OCI-LY1 (cell line): ENCODE data around the gene ASTN1.

Experiments used
- H2AFZ ChIP-seq: fragments of 200-600 bp; sonication (generic), shearing (Covaris generic); 2 replicates; pipeline ENCODE4 v1.6.0; 2014; ENCODE audit warnings: antibody characterized with exemption, mild to moderate bottlenecking, low read length
- H3F3A ChIP-seq: fragments of 200-600 bp; sonication (generic), shearing (Covaris generic); 2 replicates; pipeline ENCODE4 v1.6.0; 2014; ENCODE audit warnings: mild to moderate bottlenecking, antibody characterized with exemption, low read length, moderate library complexity; ENCODE audit not compliant: insufficient read depth
- H3K27ac ChIP-seq: fragments of 200-600 bp; sonication (generic); 2 replicates; pipeline ENCODE4 v1.5.1; 2014; ENCODE audit warnings: low read length, mixed run types, mild to moderate bottlenecking, low read depth; ENCODE audit not compliant: poor library complexity, severe bottlenecking
- H3K27me3 ChIP-seq: fragments of 200-600 bp; sonication (generic); 2 replicates; pipeline ENCODE4 v1.6.0; 2014; ENCODE audit warnings: antibody characterized with exemption, mild to moderate bottlenecking, low read length, moderate library complexity; ENCODE audit not compliant: insufficient read depth
- H3K36me3 ChIP-seq: fragments of 200-600 bp; sonication (generic); 2 replicates; pipeline ENCODE4 v1.6.1; 2014; ENCODE audit warnings: mild to moderate bottlenecking, antibody characterized with exemption, low read length, moderate library complexity, mixed read lengths; ENCODE audit not compliant: insufficient read depth
- H3K4me1 ChIP-seq: fragments of 200-600 bp; sonication (generic); 2 replicates; pipeline ENCODE4 v1.5.1; 2014; ENCODE audit warnings: mild to moderate bottlenecking, low read length, moderate library complexity; ENCODE audit not compliant: insufficient read depth, severe bottlenecking
- H3K4me2 ChIP-seq: fragments of 200-600 bp; sonication (generic), shearing (Covaris generic); 2 replicates; pipeline ENCODE4 v1.6.1; 2014; ENCODE audit warnings: low read length
- H3K4me3 ChIP-seq: fragments of 200-600 bp; sonication (generic); 2 replicates; pipeline ENCODE4 v1.5.1; 2014; ENCODE audit warnings: low read length, low read depth, mild to moderate bottlenecking, mixed read lengths; ENCODE audit not compliant: poor library complexity, severe bottlenecking
- H3K79me2 ChIP-seq: fragments of 200-600 bp; shearing (Covaris generic); 2 replicates; pipeline ENCODE4 v1.6.1; 2016; ENCODE audit warnings: mixed run types, low read length, mixed read lengths; ENCODE audit not compliant: insufficient read depth
- H3K9ac ChIP-seq: fragments of 200-600 bp; sonication (generic), shearing (Covaris generic); 2 replicates; pipeline ENCODE4 v1.6.1; 2014; ENCODE audit warnings: mild to moderate bottlenecking, low read length, mixed read lengths
- H3K9me2 ChIP-seq: fragments of 200-600 bp; sonication (generic), shearing (Covaris generic); 2 replicates; pipeline ENCODE4 v1.6.1; 2014; ENCODE audit warnings: low read depth, mild to moderate bottlenecking, low read length, mixed read lengths
- H3K9me3 ChIP-seq: fragments of 200-600 bp; shearing (Covaris generic); 2 replicates; pipeline ENCODE4 v1.6.1; 2014; ENCODE audit warnings: low read length, mixed read lengths
- H4K20me1 ChIP-seq: fragments of 200-600 bp; sonication (generic), shearing (Covaris generic); 2 replicates; pipeline ENCODE4 v1.6.0; 2016; ENCODE audit warnings: mild to moderate bottlenecking, low read length; ENCODE audit not compliant: insufficient read depth
- EZH2 ChIP-seq: fragments of 200-600 bp; sonication (generic), shearing (Covaris generic); IDR thresholded peaks from 2 replicates; pipeline ENCODE4 v1.8.0; 2017; ENCODE audit warnings: borderline replicate concordance, mixed run types, mild to moderate bottlenecking, antibody characterized with exemption, low read length, moderate library complexity, mixed read lengths
- TF ChIP-seq, protein P1 (sequence below): fragments of 200-600 bp; sonication (generic), shearing (Covaris generic); IDR thresholded peaks from 2 replicates; pipeline ENCODE4 v1.5.1; 2017; ENCODE audit warnings: mild to moderate bottlenecking, antibody characterized with exemption, low read length, moderate library complexity, mixed read lengths

ASTN1 gene

DNA sequence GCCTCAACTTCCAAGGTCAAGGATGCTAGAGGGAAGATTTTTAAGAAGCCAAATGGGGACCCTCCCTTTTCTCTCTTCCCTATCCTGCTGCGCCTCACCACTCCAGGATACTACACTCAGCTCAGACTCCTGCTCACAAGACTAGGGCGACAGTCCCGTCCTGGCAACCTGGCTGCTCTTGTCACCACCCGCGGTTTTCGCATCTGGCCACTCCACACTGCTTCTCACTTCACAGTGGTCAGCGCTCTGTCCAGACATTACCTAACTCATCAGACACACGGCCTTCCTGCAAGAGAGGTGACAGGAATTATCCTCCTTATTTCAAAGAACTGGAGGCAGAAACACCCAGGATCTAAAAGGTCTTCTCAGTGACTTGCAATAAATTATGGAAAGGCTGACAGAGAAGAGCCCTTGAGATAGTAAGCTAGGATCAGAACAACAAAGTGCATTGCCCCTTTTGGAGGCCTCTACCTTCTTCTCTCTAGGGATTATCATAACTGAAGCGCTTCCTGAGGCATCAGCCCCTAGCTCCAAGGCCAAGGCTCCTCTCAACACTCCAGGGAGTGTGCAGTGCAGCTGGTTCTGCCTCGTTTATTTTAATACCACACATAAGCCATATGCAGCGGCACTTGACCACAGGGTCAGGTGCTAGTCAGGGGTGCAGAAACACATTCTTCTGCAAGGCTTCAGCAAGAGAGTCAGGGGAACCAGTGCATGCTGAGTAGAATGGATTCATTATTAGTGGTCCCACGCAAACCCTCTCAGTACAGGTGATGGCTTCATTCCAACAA lies 41.9 kb downstream of the ASTN1 start:
- no peaks in the 10 kb centered on the region for H3K79me2 ChIP-seq
- no peaks in the 10 kb centered on the region for H4K20me1 ChIP-seq
- H3K9me3 ChIP-seq, result no peaks in the 10 kb centered on the region
- no peak overlapping the region for H3K27ac ChIP-seq
- H3K9ac ChIP-seq, result no peak overlapping the region
- H3F3A ChIP-seq, result no peaks in the 10 kb centered on the region
- no peak overlapping the region for H2AFZ ChIP-seq
- H3K4me3 ChIP-seq, result no peak overlapping the region
- TF ChIP-seq, protein P1, sequence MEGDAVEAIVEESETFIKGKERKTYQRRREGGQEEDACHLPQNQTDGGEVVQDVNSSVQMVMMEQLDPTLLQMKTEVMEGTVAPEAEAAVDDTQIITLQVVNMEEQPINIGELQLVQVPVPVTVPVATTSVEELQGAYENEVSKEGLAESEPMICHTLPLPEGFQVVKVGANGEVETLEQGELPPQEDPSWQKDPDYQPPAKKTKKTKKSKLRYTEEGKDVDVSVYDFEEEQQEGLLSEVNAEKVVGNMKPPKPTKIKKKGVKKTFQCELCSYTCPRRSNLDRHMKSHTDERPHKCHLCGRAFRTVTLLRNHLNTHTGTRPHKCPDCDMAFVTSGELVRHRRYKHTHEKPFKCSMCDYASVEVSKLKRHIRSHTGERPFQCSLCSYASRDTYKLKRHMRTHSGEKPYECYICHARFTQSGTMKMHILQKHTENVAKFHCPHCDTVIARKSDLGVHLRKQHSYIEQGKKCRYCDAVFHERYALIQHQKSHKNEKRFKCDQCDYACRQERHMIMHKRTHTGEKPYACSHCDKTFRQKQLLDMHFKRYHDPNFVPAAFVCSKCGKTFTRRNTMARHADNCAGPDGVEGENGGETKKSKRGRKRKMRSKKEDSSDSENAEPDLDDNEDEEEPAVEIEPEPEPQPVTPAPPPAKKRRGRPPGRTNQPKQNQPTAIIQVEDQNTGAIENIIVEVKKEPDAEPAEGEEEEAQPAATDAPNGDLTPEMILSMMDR, result no peak
- TF ChIP-seq EZH2, result no peak
- H3K9me2 ChIP-seq, result no peaks in the 10 kb centered on the region
- H3K27me3 ChIP-seq, result no peaks in the 10 kb centered on the region
- no peaks in the 10 kb centered on the region for H3K36me3 ChIP-seq
- no peaks in the 10 kb centered on the region for H3K4me1 ChIP-seq
- H3K4me2 ChIP-seq, result no peak overlapping the region

DNA sequence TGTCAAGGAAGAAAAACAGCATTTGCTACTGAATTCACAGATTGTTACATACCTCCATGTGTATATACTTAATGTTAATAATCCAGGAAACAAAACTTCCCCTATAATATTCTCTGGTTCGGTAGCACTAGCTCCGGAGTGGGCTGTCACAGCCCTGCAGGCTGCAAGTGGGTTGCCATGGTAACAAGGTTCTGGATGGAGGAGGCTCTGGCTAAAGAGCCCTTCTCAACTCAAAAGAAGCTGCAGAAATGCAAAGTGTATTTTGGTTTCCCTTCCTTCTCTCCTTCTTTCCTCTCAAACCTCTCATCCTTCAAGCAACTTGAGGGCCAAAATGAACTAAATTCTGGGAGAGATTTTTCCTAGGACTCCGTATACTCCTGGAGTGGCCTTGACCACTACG lies 45.2 kb downstream of the ASTN1 start:
- H3K36me3 ChIP-seq, result no peaks in the 10 kb centered on the region
- H3K27me3 ChIP-seq, result no peaks in the 10 kb centered on the region
- no peaks in the 10 kb centered on the region for H3K4me1 ChIP-seq
- H3K9me3 ChIP-seq, result no peaks in the 10 kb centered on the region
- H3K9me2 ChIP-seq, result no peaks in the 10 kb centered on the region
- H3K4me2 ChIP-seq, result no peak overlapping the region
- H3F3A ChIP-seq, result no peaks in the 10 kb centered on the region
- no peak overlapping the region for H2AFZ ChIP-seq
- H3K79me2 ChIP-seq, result no peaks in the 10 kb centered on the region
- no peak overlapping the region for H3K27ac ChIP-seq
- no peak overlapping the region for H3K9ac ChIP-seq
- H3K4me3 ChIP-seq, result no peak overlapping the region
- TF ChIP-seq EZH2, result no peak
- TF ChIP-seq, protein P1, result no peak
- no peaks in the 10 kb centered on the region for H4K20me1 ChIP-seq

DNA sequence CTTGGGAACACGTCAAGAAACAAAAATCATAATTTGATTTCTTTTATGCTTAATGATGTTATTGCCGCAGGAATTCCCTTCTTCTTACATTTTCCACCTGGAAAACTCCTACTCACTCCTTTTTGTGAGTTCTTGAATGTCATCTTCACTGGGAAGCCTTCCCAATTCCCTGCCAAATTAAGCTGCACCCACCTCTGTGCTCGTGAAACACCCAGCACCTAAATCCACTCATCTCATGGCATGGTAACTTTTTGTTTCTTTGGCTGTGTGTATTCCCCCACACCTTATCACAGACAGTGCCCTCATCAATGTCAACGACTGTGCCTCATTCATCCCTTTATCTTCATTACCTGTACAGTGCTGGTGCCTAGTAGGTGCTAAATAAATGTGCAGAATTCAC lies 45.6 kb downstream of the ASTN1 start:
- Histone ChIP-seq H2AFZ (no peak overlapping the region), H4K20me1 (no peaks in the 10 kb centered on the region), H3K9me3 (no peaks in the 10 kb centered on the region), H3K79me2 (no peaks in the 10 kb centered on the region), H3K27me3 (no peaks in the 10 kb centered on the region), H3K9ac (no peak overlapping the region), H3K4me2 (no peak overlapping the region), H3K4me3 (no peak overlapping the region), H3K9me2 (no peaks in the 10 kb centered on the region), H3K36me3 (no peaks in the 10 kb centered on the region), H3K4me1 (no peaks in the 10 kb centered on the region), H3F3A (no peaks in the 10 kb centered on the region), H3K27ac (no peak overlapping the region)
- TF ChIP-seq, protein P1, result no peak
- no peak for TF ChIP-seq EZH2
